Gastroesophageal sphincter (tissue), 3 donors: ENCODE results near the gene PLOD1.

Source experiments
- EP300 ChIP-seq: sonication (generic); formaldehyde crosslinking; IDR thresholded peaks from one replicate; pipeline ENCODE4 v1.6.1; 2017; ENCODE audit warnings: antibody characterized with exemption, mild to moderate bottlenecking
- POLR2AphosphoS5 ChIP-seq: sonication (generic); formaldehyde crosslinking; IDR thresholded peaks from one replicate; pipeline ENCODE4 v1.6.1; 2017; ENCODE audit warnings: antibody characterized with exemption
- TF ChIP-seq, protein P1 (sequence below), 4 experiments: fragments of 200-600 bp in 2 of 4; fragments of 450-650 bp in 2 of 4; sonication (generic) in 1 of 4; IDR thresholded peaks; one replicate each; pipeline ENCODE4 v1.5.1; 2017 to 2019; ENCODE audit warnings: antibody characterized with exemption in 4 of 4, mild to moderate bottlenecking in 2 of 4, moderate library complexity in 2 of 4

DNA sequence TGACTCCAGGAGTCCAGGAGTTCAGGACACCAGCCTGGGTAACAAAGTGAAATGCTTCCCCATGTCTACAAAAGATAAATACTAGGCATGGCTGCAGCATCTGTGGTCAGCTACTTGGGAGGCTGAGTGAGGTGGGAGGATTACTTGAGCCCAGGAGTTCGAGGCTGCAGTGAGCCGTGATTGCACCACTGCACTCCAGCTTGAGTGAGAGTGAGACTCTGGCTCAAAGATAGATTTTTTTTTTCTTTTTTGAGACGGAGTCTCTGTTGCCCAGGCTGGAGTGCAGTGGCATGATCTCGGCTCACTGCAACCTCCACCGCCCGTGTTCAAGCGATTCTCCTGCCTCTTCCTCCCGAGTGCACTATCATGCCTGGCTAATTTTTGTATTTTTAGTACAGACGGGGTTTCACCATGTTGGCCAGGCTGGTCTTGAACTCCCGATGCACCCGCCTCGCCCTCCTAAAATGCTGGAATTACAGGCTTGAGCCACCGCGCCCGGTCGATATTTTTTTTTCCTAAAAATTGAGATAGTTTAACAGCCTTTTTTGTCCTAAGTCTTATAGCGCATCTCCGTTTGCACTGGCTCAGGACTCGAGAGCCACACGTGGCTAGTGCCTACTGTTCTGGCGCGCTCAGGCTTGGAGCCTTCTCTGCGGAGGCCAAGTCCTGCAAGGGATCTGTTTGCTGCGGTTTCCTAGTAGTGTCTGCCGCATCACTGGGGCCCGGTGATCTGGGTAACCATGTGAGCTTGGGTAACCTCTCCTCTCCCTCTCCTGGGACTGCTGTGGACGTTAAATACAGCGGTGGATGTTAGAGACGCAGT lies 44.7 kb downstream of the PLOD1 start:
- TF ChIP-seq, protein P1, sequence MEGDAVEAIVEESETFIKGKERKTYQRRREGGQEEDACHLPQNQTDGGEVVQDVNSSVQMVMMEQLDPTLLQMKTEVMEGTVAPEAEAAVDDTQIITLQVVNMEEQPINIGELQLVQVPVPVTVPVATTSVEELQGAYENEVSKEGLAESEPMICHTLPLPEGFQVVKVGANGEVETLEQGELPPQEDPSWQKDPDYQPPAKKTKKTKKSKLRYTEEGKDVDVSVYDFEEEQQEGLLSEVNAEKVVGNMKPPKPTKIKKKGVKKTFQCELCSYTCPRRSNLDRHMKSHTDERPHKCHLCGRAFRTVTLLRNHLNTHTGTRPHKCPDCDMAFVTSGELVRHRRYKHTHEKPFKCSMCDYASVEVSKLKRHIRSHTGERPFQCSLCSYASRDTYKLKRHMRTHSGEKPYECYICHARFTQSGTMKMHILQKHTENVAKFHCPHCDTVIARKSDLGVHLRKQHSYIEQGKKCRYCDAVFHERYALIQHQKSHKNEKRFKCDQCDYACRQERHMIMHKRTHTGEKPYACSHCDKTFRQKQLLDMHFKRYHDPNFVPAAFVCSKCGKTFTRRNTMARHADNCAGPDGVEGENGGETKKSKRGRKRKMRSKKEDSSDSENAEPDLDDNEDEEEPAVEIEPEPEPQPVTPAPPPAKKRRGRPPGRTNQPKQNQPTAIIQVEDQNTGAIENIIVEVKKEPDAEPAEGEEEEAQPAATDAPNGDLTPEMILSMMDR (IDR thresholded peaks at IDR 0.05), result no peak
- TF ChIP-seq EP300 (no peak), POLR2AphosphoS5 (no peak)
